GM10266 (cell line): ENCODE measurements around the gene BATF.
"Not testable (repeated sequence)": the region's sequence is repeated elsewhere in the genome, so short reads cannot be mapped to it uniquely, and the experiment has no call there.

Experiments
- DNase-seq: peaks from one replicate; pipeline ENCODE4 v3.0.0; 2012; ENCODE audit errors: extremely low spot score
- CTCF ChIP-seq: IDR thresholded peaks from 2 replicates; pipeline ENCODE4 v1.5.1; 2012; ENCODE audit warnings: mild to moderate bottlenecking, low read depth; ENCODE audit not compliant: control insufficient read depth, insufficient read depth; ENCODE audit errors: missing control alignments

The BATF gene

GRCh38 chr14:75522224-75522982 is at the start of gene BATF:
BATF (plus strand) TSS chr14:75522469; CDS start chr14:75522683, 214 bp downstream.
- peak; percentile 71 for DNase-seq
- no peak for TF ChIP-seq CTCF

GRCh38 chr14:75474127-75474526 is 48.1 kb upstream of the BATF start:
- DNase-seq, result not testable (repeated sequence)

GRCh38 chr14:75476274-75476995 is 45.8 kb upstream of the BATF start:
- no peak for TF ChIP-seq CTCF
- DNase-seq, result no peak

- TF ChIP-seq CTCF, result no peak
- DNase-seq, result no peak
These were observed 44.4 kb upstream of the BATF start for GRCh38 chr14:75477881-75478280.

- peak; percentile 74 for DNase-seq
- TF ChIP-seq CTCF, result no peak
These were observed 42.3 kb upstream of the BATF start for GRCh38 chr14:75479770-75480600.

GRCh38 chr14:75482366-75482765 is 39.9 kb upstream of the BATF start:
- no peak for TF ChIP-seq CTCF
- no peak for DNase-seq

- no peak for DNase-seq
- no peak for TF ChIP-seq CTCF
These were observed 37.4 kb upstream of the BATF start for GRCh38 chr14:75484711-75485429.
